ENCODE data around the gene INPP5A.

The INPP5A gene

GRCh38 chr10:132806561-132807003, 269.0 kb downstream of the INPP5A start:
- no peak overlapping the region for H3K23ac ChIP-seq (ENCODE audit: low read length)
- H4K8ac ChIP-seq (ENCODE audit: low read depth, low read length): no peak overlapping the region
- no peak for DNase-seq
- H3K27me3 ChIP-seq (ENCODE audit: insufficient read depth, low read length, poor library complexity): no peaks in the 10 kb centered on the region
- H4K5ac ChIP-seq (ENCODE audit: low read length): no peak overlapping the region
- H2BK15ac ChIP-seq (replicated peaks; ENCODE audit: low read depth): no peak overlapping the region
- WGBS (ENCODE audit: extremely low coverage, insufficient coverage, low lambda C conversion rate): no CpG with 5 or more reads among the region's 25 CpGs
- no peak overlapping the region for H3K4ac ChIP-seq (ENCODE audit: low read depth, low read length)
- no peak overlapping the region for H3K18ac ChIP-seq (ENCODE audit: low read length)
- no peaks in the 10 kb centered on the region for H3K4me1 ChIP-seq (ENCODE audit: control insufficient read depth, low read depth, low read length)
- H3K27ac ChIP-seq (ENCODE audit: low read depth, low read length): no peak overlapping the region
- no peaks in the 10 kb centered on the region for H3K36me3 ChIP-seq (ENCODE audit: control insufficient read depth, insufficient read depth, low read length)
- H2AK5ac ChIP-seq (ENCODE audit: low read length): no peak overlapping the region
- H3K79me2 ChIP-seq (ENCODE audit: control insufficient read depth, insufficient read depth, low read length): no peaks in the 10 kb centered on the region
- no peaks in the 10 kb centered on the region for H3K79me1 ChIP-seq (ENCODE audit: low read length)
- H3K56ac ChIP-seq (ENCODE audit: low read length): no peak overlapping the region
- H3K9ac ChIP-seq (ENCODE audit: low read length): no peak overlapping the region
- no peak overlapping the region for H3K4me2 ChIP-seq (ENCODE audit: low read length)
- no peak overlapping the region for H2BK5ac ChIP-seq (ENCODE audit: low read length)
- H2BK120ac ChIP-seq (ENCODE audit: low read depth, low read length): no peak overlapping the region
- H3K4me3 ChIP-seq (ENCODE audit: low read length): no peak overlapping the region

- WGBS (ENCODE audit: extremely low coverage, insufficient coverage, low lambda C conversion rate): no CpG with 5 or more reads among the region's 27 CpGs
- no peak overlapping the region for H3K9ac ChIP-seq (ENCODE audit: low read length)
- H2AK5ac ChIP-seq (ENCODE audit: low read length): no peak overlapping the region
- H3K36me3 ChIP-seq (ENCODE audit: control insufficient read depth, insufficient read depth, low read length): no peaks in the 10 kb centered on the region
- no peaks in the 10 kb centered on the region for H3K79me1 ChIP-seq (ENCODE audit: low read length)
- no peak overlapping the region for H4K5ac ChIP-seq (ENCODE audit: low read length)
- no peak overlapping the region for H2BK15ac ChIP-seq (replicated peaks; ENCODE audit: low read depth)
- H3K18ac ChIP-seq (ENCODE audit: low read length): no peak overlapping the region
- H4K8ac ChIP-seq (ENCODE audit: low read depth, low read length): no peak overlapping the region
- no peak overlapping the region for H3K27ac ChIP-seq (ENCODE audit: low read depth, low read length)
- H3K23ac ChIP-seq (ENCODE audit: low read length): no peak overlapping the region
- H3K27me3 ChIP-seq (ENCODE audit: insufficient read depth, low read length, poor library complexity): no peaks in the 10 kb centered on the region
- DNase-seq: no peak
- H2BK120ac ChIP-seq (ENCODE audit: low read depth, low read length): no peak overlapping the region
- H3K4me2 ChIP-seq (ENCODE audit: low read length): no peak overlapping the region
- H3K4ac ChIP-seq (ENCODE audit: low read depth, low read length): no peak overlapping the region
- H3K4me1 ChIP-seq (ENCODE audit: control insufficient read depth, low read depth, low read length): no peaks in the 10 kb centered on the region
- no peak overlapping the region for H3K56ac ChIP-seq (ENCODE audit: low read length)
- H3K4me3 ChIP-seq (ENCODE audit: low read length): no peak overlapping the region
- H3K79me2 ChIP-seq (ENCODE audit: control insufficient read depth, insufficient read depth, low read length): no peaks in the 10 kb centered on the region
- H2BK5ac ChIP-seq (ENCODE audit: low read length): no peak overlapping the region
Measured at GRCh38 chr10:132807621-132808049, 270.0 kb downstream of the INPP5A start.

GRCh38 chr10:132808383-132809231, 271.0 kb downstream of the INPP5A start:
- WGBS (ENCODE audit: extremely low coverage, insufficient coverage, low lambda C conversion rate): no CpG with 5 or more reads among the region's 42 CpGs
- no peak overlapping the region for H3K4me3 ChIP-seq (ENCODE audit: low read length)
- no peak overlapping the region for H3K18ac ChIP-seq (ENCODE audit: low read length)
- H3K56ac ChIP-seq (ENCODE audit: low read length): no peak overlapping the region
- H3K4ac ChIP-seq (ENCODE audit: low read depth, low read length): no peak overlapping the region
- no peak overlapping the region for H4K8ac ChIP-seq (ENCODE audit: low read depth, low read length)
- no peak overlapping the region for H3K23ac ChIP-seq (ENCODE audit: low read length)
- H3K79me2 ChIP-seq (ENCODE audit: control insufficient read depth, insufficient read depth, low read length): no peaks in the 10 kb centered on the region
- H2BK120ac ChIP-seq (ENCODE audit: low read depth, low read length): no peak overlapping the region
- no peak overlapping the region for H4K5ac ChIP-seq (ENCODE audit: low read length)
- H3K4me1 ChIP-seq (ENCODE audit: control insufficient read depth, low read depth, low read length): no peaks in the 10 kb centered on the region
- no peak overlapping the region for H2BK15ac ChIP-seq (replicated peaks; ENCODE audit: low read depth)
- H3K4me2 ChIP-seq (ENCODE audit: low read length): no peak overlapping the region
- H3K27ac ChIP-seq (ENCODE audit: low read depth, low read length): no peak overlapping the region
- no peak overlapping the region for H2AK5ac ChIP-seq (ENCODE audit: low read length)
- H3K27me3 ChIP-seq (ENCODE audit: insufficient read depth, low read length, poor library complexity): no peaks in the 10 kb centered on the region
- no peaks in the 10 kb centered on the region for H3K36me3 ChIP-seq (ENCODE audit: control insufficient read depth, insufficient read depth, low read length)
- no peaks in the 10 kb centered on the region for H3K79me1 ChIP-seq (ENCODE audit: low read length)
- no peak for DNase-seq
- H2BK5ac ChIP-seq (ENCODE audit: low read length): no peak overlapping the region
- no peak overlapping the region for H3K9ac ChIP-seq (ENCODE audit: low read length)

GRCh38 chr10:132809232-132810140, 271.9 kb downstream of the INPP5A start:
- Histone ChIP-seq H4K8ac (ENCODE audit: low read depth, low read length) (no peak overlapping the region), H3K79me2 (ENCODE audit: control insufficient read depth, insufficient read depth, low read length) (no peaks in the 10 kb centered on the region), H3K18ac (ENCODE audit: low read length) (no peak overlapping the region), H3K4me1 (ENCODE audit: control insufficient read depth, low read depth, low read length) (no peaks in the 10 kb centered on the region), H3K23ac (ENCODE audit: low read length) (no peak overlapping the region), H3K4me2 (ENCODE audit: low read length) (no peak overlapping the region), H3K36me3 (ENCODE audit: control insufficient read depth, insufficient read depth, low read length) (no peaks in the 10 kb centered on the region), H3K27ac (ENCODE audit: low read depth, low read length) (no peak overlapping the region), H3K4me3 (ENCODE audit: low read length) (no peak overlapping the region), H3K56ac (ENCODE audit: low read length) (no peak overlapping the region), H3K4ac (ENCODE audit: low read depth, low read length) (no peak overlapping the region), H2AK5ac (ENCODE audit: low read length) (no peak overlapping the region), H2BK15ac (replicated peaks; ENCODE audit: low read depth) (no peak overlapping the region), H3K79me1 (ENCODE audit: low read length) (no peaks in the 10 kb centered on the region), H3K27me3 (ENCODE audit: insufficient read depth, low read length, poor library complexity) (no peaks in the 10 kb centered on the region), H3K9ac (ENCODE audit: low read length) (no peak overlapping the region), H4K5ac (ENCODE audit: low read length) (no peak overlapping the region), H2BK120ac (ENCODE audit: low read depth, low read length) (no peak overlapping the region), H2BK5ac (ENCODE audit: low read length) (no peak overlapping the region)
- no peak for DNase-seq
- no CpG with 5 or more reads among the region's 38 CpGs for WGBS (ENCODE audit: extremely low coverage, insufficient coverage, low lambda C conversion rate)

GRCh38 chr10:132810141-132810806, 272.7 kb downstream of the INPP5A start:
- no peak overlapping the region for H2BK15ac ChIP-seq (replicated peaks; ENCODE audit: low read depth)
- no peaks in the 10 kb centered on the region for H3K79me2 ChIP-seq (ENCODE audit: control insufficient read depth, insufficient read depth, low read length)
- H3K79me1 ChIP-seq (ENCODE audit: low read length): no peaks in the 10 kb centered on the region
- no peak overlapping the region for H3K56ac ChIP-seq (ENCODE audit: low read length)
- H3K18ac ChIP-seq (ENCODE audit: low read length): no peak overlapping the region
- H3K4me2 ChIP-seq (ENCODE audit: low read length): no peak overlapping the region
- no peaks in the 10 kb centered on the region for H3K27me3 ChIP-seq (ENCODE audit: insufficient read depth, low read length, poor library complexity)
- H3K4me1 ChIP-seq (ENCODE audit: control insufficient read depth, low read depth, low read length): no peaks in the 10 kb centered on the region
- H2BK5ac ChIP-seq (ENCODE audit: low read length): no peak overlapping the region
- no peak for DNase-seq
- H4K8ac ChIP-seq (ENCODE audit: low read depth, low read length): no peak overlapping the region
- no peak overlapping the region for H2AK5ac ChIP-seq (ENCODE audit: low read length)
- WGBS (ENCODE audit: extremely low coverage, insufficient coverage, low lambda C conversion rate): no CpG with 5 or more reads among the region's 39 CpGs
- H3K9ac ChIP-seq (ENCODE audit: low read length): no peak overlapping the region
- no peak overlapping the region for H3K27ac ChIP-seq (ENCODE audit: low read depth, low read length)
- no peak overlapping the region for H2BK120ac ChIP-seq (ENCODE audit: low read depth, low read length)
- H3K36me3 ChIP-seq (ENCODE audit: control insufficient read depth, insufficient read depth, low read length): no peaks in the 10 kb centered on the region
- no peak overlapping the region for H3K4ac ChIP-seq (ENCODE audit: low read depth, low read length)
- no peak overlapping the region for H4K5ac ChIP-seq (ENCODE audit: low read length)
- no peak overlapping the region for H3K23ac ChIP-seq (ENCODE audit: low read length)
- no peak overlapping the region for H3K4me3 ChIP-seq (ENCODE audit: low read length)

Data from mesendoderm (in vitro differentiated cells).